ENCODE data around the gene LTB4R2.
A peak's percentile ranks its signal among the peaks of the same experiment; 100 is the strongest.

The LTB4R2 gene

DNA sequence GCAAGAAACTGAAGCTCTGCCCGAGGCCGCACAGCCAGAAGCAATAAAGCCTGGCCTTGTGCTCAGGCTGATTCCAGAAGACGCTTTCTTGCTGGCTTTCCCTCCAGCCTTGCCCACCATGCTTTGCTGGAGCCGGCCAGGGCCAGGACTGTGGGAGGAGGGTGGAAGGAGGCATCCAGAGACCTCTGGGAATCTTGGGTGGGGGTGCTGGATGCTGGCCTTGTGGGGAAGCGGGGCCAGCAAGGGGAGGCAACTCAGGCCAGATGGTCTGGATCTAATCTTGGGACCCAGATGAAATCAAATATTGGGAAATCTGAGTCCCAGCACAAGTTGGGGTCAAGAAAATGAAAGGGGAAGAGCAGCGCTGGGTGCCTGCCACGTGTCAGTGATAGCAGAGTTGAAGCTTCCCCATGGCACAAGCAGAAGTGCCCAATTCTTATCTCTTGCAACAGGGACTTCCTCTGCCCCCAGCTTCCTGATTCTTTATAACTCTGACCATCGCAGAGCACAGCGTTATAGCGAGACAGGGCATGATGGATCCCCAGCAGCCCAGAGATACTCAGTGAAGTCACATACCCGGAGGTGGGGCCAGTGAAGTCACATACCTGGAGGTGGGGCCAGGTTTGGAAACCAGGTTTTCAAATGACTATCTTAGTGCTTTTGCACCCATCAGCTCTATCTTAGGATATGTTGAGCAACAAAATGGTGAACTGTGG lies 32.2 kb upstream of the LTB4R2 start:
- no peak for DNase-seq (ENCODE audit: low read depth in 3 of 3)

DNA sequence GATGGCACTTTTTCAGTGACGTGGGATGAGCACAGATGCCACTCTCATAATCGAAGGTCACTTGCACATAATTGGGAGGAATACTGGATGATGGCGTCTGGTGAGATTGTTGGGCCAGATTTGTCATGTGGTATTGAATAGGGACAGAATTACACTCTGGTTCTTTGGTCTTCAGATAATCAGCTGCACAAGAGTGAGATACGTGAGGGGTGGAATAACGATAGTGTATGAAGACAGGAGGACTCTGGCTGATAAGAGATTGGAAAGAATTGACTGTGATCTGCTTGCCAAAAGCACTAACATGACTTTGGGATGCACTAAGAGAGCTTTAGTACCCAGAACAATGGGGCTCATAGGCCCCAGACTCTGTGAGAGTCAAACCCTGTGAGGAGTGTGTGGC lies 31.5 kb upstream of the LTB4R2 start:
- DNase-seq (ENCODE audit: low read depth in 3 of 3), result no peak

DNA sequence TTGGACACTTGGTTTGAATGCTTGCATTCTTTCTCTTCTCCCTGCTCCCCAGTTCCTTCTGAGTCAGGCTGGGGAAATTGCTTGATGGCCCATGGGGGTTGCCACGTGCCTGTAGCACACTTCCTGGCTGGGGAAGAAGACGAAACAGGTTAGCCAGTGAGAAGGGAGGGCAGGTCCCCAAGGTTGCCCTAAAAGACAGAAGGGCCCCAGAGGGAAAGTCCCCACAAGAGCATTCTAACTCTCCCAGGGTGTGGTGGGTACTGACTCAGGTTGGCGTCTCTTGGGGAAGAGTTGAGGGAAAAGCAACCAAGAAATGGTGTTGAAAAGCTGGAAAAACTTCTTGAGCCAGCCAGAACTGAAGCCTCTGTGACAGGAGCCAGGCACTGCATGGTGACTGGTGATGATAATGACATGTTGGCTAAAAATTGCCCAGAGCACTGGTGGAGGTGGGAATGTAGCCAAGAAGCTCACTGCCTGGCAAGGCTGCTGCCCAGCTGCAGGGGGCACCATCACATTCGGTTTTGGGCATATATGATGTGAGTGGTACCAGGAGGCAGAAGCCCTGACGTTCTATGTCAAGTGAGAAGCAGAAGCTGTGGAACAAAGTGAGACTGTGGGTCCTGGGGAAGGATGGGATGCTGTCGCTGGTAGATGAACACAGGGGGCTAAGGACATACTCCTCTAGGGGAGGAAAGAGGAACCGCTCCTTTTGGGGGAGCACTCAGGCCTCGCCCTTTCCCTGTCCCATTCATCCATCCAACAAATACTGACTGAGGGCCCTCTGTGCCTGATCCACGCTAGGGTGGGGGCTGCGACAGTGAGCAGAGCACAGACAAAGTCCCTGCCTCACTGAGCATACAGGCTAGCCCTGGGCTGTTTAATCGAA lies 30.4 kb upstream of the LTB4R2 start:
- DNase-seq (ENCODE audit: low read depth in 3 of 3), result peak in 2 of 3 experiments; percentile 35 to 39

DNA sequence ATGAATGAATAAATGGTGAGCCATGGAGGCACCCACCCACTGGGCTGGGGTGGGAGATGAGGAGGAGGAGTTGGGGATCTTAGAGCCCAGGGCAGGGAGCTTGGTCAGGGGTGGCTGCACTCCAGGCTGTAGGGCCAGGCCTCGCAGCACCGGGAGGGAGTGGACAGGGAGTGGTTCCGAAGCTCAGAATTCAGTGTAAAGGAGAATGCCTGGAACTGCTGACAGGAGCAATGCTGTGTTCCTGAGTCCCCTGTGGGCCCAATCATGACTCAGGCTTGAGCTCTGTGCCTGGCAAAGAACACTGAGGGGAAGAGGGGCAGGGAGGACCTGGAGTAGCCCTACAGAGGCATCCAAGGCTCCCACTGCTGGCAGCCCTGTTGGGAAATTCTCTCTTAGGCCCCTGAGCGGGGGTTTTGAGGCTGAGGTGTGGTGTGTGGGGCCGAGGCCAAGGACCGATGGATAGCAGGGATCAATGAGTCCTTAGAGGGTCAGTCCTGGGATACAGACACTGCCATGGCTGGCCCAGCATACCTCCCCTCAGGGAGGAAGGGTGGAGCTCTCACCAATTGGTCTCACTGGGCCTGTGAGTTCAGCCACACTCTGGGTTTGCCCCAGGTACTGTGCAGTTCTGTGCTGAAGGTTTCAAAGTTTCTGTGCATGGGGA lies 29.0 kb upstream of the LTB4R2 start:
- DNase-seq (ENCODE audit: low read depth in 3 of 3), result no peak

DNA sequence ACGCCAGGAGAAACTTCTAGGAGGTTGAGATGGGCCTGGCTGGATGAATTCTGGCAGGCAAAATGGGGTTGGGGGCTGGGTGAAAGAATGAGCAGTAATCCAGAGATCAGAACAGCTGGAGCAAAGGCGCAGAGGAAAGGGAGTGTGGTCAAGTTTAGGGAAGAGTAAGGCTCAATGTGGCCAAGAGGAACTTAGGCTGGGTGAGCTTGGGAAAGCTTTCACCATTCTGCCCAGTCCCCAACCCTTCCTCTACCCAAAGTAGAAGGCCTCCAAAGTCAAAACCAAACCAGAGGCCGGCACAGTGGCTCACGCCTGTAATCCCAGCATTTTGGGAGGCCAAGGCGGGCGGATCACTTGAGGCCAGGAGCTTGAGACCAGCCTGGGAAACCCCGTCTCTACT lies 28.3 kb upstream of the LTB4R2 start:
- no peak for DNase-seq (ENCODE audit: low read depth in 3 of 3)

DNA sequence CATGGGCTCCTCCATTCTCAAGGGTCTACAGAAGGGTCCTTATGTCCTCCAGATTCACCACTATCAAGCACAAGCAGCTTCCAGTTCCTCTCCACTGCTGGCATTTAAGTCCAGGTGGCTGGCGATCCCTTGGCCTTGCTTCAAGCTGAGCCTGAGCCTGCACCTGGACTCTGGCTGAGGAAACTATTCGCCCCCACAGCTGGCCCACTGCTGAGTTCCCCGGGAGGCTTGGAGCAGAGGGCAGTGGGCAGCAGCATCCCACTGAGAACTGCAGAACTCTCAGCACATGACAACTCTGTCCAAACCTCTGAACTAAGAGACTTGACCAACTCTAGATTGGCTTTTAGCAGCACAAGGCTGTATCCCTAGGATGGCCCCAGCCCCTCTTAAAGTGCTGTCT lies 27.2 kb upstream of the LTB4R2 start:
- DNase-seq (ENCODE audit: low read depth in 3 of 3), result no peak

DNA sequence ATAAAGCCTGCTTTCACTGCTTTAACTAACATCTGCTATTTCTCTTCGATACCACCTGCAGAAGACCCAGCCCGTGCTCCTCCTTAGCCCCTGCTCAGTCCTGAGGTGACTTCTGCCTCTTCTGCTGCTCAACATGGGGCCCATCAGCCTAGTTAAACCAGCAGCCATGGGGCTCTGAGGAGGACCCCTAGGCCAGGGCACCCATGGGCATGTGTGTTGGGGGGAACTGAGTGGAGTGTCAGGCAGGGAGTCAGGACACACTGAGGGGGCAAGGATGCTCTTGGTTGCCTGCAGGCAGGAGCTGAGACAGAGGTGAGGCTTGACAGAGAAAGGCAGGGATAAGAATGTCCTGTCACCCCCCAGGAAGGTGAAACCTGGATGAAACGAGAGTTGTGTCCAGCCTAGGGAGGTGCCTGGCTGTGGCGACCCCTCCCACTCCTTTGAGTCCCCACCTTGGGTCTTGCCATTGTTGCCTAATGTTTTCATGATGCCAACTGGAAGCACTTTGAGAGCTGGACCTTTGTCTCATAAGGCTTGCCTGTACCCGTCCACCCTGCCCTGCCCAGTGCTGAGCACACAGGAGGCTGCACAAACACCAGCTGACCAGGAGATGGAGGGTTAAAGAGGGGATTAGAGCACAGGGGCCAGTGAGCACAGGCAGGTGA lies 26.0 kb upstream of the LTB4R2 start:
- no peak for DNase-seq (ENCODE audit: low read depth in 3 of 3)

DNA sequence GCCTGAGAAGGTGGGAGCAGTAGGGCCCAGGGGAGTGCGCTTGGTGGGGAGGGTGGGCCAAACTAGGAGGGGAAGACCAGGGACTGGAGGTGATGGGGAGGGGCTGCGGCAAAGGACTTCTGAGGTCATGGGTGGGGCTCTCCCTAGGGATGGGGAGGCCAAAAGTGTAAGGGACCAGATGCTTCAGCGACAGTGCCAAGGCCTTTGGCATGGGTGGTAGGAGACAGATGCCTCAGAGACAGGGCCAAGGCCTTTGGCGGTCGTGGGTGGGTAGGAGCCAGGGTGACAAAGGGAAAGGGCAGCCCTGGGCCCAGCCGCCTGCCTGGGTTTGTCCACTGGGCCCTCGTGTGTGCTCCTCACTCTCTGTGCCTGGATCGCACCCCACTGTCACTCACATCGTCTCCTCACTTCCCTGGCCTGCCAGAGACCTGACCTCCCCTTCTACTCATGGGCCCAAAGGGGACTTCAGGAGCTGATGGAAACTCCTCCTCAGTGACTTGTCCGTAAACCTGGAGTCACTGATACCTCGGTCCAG lies 25.4 kb upstream of the LTB4R2 start:
- DNase-seq (ENCODE audit: low read depth in 3 of 3), result no peak

DNA sequence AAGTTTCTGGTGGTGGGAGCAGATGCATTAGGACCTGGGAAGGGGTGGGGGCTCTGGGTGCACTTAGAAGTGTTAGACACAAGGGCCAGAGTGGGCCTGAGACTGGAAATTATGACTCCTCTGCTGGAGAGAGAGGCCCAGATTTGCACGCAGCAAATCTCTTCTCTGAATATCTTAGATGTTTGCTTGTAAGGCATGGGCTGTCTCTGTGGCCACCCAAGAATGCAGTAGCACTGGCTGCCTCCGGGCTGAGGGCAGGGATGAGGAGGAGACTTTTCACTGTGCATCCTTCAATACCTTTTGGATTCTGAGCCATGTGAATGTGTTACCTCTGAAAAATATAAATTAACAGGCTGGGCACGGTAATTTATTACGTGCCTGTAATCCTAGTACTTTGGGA lies 24.6 kb upstream of the LTB4R2 start:
- DNase-seq (ENCODE audit: low read depth in 3 of 3), result no peak

DNA sequence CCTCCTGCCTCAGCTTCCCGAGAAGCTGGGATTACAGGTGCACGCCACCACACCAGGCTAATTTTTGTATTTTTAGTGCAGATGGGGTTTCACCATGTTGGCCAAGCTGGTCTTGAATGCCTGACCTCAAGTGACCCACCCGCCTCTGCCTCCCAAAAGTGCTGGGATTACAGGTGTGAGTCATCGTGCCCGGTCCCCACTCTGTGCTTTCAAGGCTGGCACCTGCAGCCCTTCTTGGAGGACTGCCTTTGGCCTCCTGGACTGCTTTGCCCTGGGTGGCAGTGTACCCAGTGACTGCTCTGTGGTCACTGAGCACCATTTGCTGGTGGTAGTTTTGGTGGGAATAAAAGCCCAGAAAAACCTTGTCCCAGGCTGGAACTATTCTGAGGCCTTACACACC lies 22.9 kb upstream of the LTB4R2 start:
- no peak for DNase-seq (ENCODE audit: low read depth in 3 of 3)

DNA sequence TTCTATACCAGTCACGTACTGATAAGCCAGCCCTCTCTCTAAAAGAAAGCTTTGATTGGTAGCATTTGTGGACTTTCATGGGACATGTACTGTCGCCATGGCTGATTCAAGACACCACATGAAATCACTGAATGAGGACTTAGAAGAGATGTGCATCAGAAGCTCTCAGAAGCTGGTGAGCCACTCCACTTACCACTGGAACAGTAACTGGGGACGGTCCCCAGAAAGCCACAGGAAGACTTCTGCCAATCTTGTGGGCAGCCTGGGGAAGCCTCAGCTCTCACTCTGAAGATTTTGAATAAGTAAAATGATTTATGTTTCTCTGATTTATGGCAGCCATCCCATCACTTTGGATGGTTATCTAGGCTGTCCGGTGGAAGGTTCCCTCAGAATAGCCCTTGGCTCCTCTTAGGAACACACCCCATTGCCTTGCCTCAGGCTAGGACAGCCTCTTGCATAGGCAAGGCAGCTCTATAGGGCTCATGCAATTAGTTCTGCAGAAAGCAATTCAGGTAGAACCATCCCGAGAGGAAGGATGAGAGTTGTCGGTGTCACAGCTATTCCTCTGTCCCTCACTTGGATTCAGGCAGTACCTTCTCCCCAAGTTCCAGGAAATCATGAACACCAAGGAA lies 20.2 kb upstream of the LTB4R2 start:
- DNase-seq (ENCODE audit: low read depth in 3 of 3), result no peak

DNA sequence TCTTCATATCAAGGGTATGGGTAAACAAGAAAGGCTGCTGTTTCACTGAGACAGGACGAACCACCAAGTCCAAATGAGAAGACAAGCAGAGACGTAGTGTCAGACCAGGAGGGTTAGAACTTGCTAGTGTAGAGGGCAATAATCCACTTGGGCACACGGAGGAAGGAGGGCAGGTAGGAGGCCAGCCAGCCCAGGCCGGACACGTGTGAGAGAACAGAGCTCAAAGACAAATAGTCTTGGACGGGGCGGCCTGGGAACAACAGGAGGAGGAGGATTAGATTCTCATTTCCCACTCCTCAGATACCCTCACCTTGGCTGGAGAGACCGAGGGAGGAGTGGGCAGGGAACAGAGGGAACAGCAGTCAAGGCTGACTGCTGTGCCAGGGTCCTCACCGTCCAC lies 19.2 kb upstream of the LTB4R2 start:
- DNase-seq (ENCODE audit: low read depth in 3 of 3), result no peak

DNA sequence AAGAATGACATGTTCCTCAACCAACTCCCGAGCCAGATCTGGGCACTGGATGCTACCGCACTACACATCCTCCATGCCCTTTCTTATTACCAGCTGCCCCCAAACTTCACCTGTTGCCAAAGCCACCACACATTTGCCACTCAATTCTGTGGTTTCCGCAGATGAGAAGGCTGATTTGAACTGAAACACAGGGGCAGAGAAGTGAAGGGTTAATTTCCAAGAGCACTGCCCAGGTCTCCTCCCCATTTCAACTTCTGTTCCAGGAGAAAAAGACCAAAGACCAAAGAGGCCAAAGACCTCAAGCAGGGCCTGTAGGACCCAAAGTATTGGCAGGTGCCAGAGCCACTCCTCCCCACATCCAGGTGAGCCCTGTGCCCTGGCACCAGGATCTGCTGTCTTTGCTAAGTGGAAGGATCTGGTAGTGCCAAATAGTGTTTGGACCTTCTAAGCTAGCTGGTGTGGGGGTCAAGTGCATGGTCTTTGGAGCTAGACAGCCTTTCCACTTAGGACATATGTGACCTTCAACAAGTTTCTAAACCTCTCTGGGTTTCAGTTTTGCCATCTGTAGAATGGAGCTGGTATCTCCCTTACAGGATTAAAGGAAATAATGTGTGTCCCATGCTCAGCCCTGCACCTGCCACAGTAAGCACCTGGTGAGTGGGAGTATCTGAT lies 18.4 kb upstream of the LTB4R2 start:
- DNase-seq (ENCODE audit: low read depth in 3 of 3), result no peak

DNA sequence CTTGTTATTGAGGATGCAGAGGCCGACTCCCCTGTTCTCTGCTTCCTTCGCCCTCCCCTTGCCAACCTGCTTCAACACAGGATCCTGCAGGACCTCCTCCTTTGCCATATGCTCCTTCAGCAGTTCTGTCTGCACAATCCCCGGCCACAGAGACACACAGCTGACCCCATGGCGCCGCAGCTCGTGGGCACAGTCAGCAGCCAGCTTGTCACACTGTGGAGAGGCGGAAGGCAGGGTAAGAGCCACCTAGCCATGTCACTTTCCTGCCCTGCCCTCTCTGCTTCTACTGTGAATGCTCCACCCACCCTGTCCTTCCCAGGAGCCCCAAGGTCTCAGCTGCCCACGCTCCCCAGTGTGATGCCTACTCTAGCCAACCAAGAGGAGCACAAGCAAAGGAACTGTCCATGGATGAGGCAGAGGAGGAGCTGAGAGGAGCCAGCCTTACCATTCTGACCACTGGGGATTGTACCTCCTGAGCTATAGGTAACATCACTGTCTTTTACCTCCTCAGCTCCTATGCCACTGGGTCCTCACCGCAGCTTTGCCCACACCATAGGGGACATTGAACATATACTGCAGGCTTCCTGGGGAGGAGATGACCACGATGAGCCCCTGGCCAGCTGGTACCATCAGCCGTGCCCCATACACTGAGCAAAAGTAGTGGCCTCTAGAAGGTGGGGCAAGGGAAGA lies 17.7 kb upstream of the LTB4R2 start:
- no peak for DNase-seq (ENCODE audit: low read depth in 3 of 3)

DNA sequence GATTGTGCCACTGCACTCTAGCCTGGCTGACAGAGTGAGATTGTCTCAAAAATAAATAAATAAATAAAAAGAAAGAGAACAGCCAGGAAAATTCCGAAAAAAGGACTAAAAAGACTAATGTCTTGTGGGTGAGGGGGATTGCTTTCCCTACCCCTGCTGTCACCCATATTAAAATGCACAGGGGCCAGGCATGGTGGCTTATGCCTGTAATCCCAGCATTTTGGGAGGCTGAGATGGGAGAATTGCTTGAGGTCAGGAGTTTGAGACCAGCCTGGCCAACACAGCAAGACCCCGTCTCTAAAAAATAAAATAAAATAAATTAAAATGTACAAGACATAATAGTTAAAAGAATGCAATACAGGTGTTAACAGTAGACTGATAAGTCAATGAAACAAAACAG lies 16.4 kb upstream of the LTB4R2 start:
- no peak for DNase-seq (ENCODE audit: low read depth in 3 of 3)

DNA sequence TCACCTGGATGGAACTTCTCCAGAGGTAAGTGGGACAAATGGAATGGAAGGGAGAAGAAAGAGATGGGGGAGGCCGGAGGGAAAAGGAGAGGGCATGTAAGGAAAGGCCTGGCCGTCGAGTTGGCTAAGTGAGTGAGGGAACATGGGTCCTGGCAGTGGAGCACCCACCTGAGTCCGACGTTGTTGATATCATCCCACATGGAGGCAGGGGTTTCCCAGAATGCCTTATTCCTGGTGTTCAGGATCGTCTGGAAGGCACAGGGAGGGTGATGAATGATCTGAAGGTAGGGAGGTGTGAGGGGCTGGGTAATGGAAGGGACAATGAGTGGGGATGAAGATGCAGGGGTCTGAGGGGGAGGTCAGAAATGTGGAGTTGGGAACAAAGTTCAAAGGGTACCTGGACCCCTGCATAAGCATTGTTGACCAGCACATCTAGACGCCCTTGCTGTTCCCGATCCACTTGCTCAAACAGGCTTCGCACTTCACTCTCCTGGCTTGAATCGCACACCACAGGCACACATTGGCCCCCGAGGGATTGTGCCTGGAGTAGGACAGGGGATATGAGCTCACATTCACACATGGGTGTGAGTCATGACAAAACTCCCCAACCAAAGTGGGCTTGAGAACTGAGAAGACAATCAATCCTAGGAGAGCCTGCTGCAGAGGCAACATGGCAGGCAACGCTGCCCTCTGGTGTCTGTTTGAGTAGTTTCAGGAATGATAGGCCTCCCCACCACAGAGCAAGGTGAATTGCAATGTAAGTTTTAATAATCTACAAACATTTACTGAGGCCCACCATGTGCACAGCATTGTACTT lies 13.4 kb upstream of the LTB4R2 start:
- DNase-seq (ENCODE audit: low read depth in 3 of 3), result peak; percentile 47 to 59 (median 56)

DNA sequence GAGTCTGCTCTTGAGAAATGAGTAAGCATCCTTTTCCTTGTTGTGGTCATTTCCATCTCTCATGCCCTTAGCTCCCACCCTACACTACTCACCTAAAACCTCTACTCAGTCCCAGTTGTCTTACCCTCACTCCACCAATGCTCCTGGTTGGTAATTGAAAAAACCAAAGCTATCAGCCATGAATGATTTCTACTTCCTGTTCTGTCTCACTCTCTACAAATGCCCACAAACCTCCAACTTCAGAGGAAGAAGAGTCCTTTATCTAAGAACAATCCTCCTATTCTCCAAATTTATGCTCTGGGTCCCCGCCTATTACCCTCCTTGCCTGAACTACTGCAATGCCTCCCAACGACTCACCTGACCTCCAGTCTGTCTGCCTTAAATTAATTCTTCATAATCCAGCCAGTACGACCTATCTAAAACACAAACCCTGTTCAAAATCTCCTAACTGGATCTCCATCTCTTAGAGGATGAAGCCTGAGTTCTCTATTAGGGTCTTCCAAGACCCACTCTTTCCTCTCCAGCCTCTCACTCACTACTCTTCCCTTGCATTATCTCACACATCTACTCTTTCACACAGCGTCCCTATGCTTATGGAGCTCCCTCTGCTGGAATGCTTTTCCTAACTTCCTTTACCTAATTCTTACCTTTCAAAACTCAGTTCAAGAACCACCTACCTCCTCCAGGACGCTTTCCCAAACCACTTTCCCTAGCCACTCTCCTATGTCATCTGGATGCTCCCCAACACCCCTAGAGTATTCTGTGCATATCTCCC lies 12.6 kb upstream of the LTB4R2 start:
- no peak for DNase-seq (ENCODE audit: low read depth in 3 of 3)

DNA sequence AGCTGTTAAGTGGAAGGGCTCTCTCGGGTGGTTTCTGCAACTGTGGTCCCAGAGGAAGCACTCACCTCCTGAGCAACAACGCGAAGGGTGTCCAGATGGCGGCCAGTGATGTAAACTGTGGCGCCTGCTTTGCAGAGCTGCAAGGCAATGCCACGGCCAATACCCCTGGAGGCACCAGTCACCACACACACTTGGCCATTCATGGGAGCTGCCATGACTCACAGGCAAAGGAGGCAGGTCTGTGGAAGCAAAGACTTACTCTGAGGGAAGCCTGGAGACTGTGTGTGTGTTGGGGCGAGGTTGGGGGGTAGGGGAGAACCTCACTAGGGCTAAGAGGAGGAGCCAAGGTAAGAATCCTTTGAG lies 11.1 kb upstream of the LTB4R2 start:
- DNase-seq (ENCODE audit: low read depth in 3 of 3), result no peak

Data from stimulated activated CD4-positive, alpha-beta T cell treated with anti-CD3 and anti-CD28 coated beads, TNF-alpha, amount 100 ng/mL, for 4 hours (primary cell).